Transverse colon (tissue), 3 donors: Measurements from ENCODE around the gene ITGBL1.

Experiments
- POLR2A ChIP-seq: fragments of 450-650 bp; IDR thresholded peaks from one replicate; pipeline ENCODE4 v1.6.1; 2016; ENCODE audit warnings: antibody characterized with exemption, mild to moderate bottlenecking, moderate library complexity
- TF ChIP-seq, protein P1 (sequence below), 5 experiments: fragments of 200-600 bp in 3 of 5; fragments of 450-650 bp in 2 of 5; sonication (generic) in 3 of 5; IDR thresholded peaks; 1 replicate in 2 of 5; 2 replicates in 3 of 5; pipeline ENCODE4 v1.5.1; 2016 to 2017; ENCODE audit warnings: antibody characterized with exemption in 5 of 5, inconsistent platforms in 3 of 5, mild to moderate bottlenecking in 2 of 5, moderate library complexity in 1 of 5

- TF ChIP-seq, protein P1, sequence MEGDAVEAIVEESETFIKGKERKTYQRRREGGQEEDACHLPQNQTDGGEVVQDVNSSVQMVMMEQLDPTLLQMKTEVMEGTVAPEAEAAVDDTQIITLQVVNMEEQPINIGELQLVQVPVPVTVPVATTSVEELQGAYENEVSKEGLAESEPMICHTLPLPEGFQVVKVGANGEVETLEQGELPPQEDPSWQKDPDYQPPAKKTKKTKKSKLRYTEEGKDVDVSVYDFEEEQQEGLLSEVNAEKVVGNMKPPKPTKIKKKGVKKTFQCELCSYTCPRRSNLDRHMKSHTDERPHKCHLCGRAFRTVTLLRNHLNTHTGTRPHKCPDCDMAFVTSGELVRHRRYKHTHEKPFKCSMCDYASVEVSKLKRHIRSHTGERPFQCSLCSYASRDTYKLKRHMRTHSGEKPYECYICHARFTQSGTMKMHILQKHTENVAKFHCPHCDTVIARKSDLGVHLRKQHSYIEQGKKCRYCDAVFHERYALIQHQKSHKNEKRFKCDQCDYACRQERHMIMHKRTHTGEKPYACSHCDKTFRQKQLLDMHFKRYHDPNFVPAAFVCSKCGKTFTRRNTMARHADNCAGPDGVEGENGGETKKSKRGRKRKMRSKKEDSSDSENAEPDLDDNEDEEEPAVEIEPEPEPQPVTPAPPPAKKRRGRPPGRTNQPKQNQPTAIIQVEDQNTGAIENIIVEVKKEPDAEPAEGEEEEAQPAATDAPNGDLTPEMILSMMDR (IDR thresholded peaks at IDR 0.05) = no peak
- TF ChIP-seq POLR2A = no peak
Measured at GRCh38 chr13:101746513-101746912, 294.0 kb downstream of the ITGBL1 start.
